HepG2 (cell line): Measurements from ENCODE around the gene TNFRSF25. TPM values are rescaled to one million over a fixed set of nuclear protein-coding genes. Genes with fewer than 3 reads are reported as not detected.

Experiments
- ATAC-seq: fragments of 200-7000 bp; cut with Tn5 transposase; 3 replicates; pipeline ENCODE4 v1.9.1; 2020; ENCODE audit warnings: mild to moderate bottlenecking, moderate library complexity
- BruUV-seq: library from RNA; stranded (reverse); fragments of 400-500 nt; replicated peaks from 2 replicates; lab custom pipeline; 2021; lab: Mats Ljungman, UMichigan
- CTCF ChIA-PET: fragments of 300-600 bp; formaldehyde crosslinking; extraction: SDS; loops from one replicate; lab custom pipeline; 2021; ENCODE audit warnings: low total read pairs, inconsistent platforms, low intra/inter-chr PET ratio; lab: Yijun Ruan, JAX
- POLR2A ChIA-PET: fragments of 350-600 bp; sonication (Branson Sonifier 250); formaldehyde crosslinking; loops from one replicate; lab custom pipeline; 2020; ENCODE audit warnings: antibody characterized with exemption, inconsistent platforms; lab: Yijun Ruan, JAX
- DNase-seq: peaks from one replicate; pipeline ENCODE4 v3.0.0-alpha.2; 2015; ENCODE audit warnings: low spot score
- FAIRE-seq: peaks from 3 replicates; lab custom pipeline; 2011; peaks lifted over from hg19 to GRCh38; lab: Jason Lieb, UNC
- H2AFZ ChIP-seq: one replicate; pipeline ENCODE4 v1.6.1; 2011; ENCODE audit warnings: low read length, inconsistent platforms
- H3K27ac ChIP-seq: fragments of 300-600 bp; 3 replicates; pipeline ENCODE4 v1.8.0; 2011; ENCODE audit warnings: mixed run types, mild to moderate bottlenecking, mixed read lengths, low read length, inconsistent platforms; ENCODE audit not compliant: insufficient read depth; ENCODE audit errors: extremely low read length
- H3K27me3 ChIP-seq, 2 experiments: fragments of 200-600 bp in 1 of 2; 2 replicates in 1 of 2; 3 replicates in 1 of 2; pipeline versions ENCODE4 v1.6.0 to v1.8.0; 2011; ENCODE audit warnings: low read length in 2 of 2, mild to moderate bottlenecking in 2 of 2, moderate library complexity in 2 of 2, inconsistent platforms in 1 of 2; ENCODE audit not compliant: insufficient read depth in 2 of 2, control insufficient read depth in 1 of 2
- H3K36me3 ChIP-seq, 2 experiments: fragments of 200-600 bp in 1 of 2; replicated peaks in 1 of 2; 2 replicates in 1 of 2; 3 replicates in 1 of 2; pipeline versions ENCODE4 v1.5.1 to v1.8.0; 2011; ENCODE audit warnings: low read length in 2 of 2, inconsistent platforms in 1 of 2; ENCODE audit not compliant: insufficient read depth in 2 of 2, control insufficient read depth in 1 of 2
- H3K4me1 ChIP-seq: 2 replicates; pipeline ENCODE4 v1.5.1; 2012; ENCODE audit warnings: low read length, inconsistent platforms; ENCODE audit not compliant: insufficient read depth
- H3K4me2 ChIP-seq: 2 replicates; pipeline ENCODE4 v1.6.0; 2011; ENCODE audit warnings: low read depth, low read length, inconsistent platforms
- H3K4me3 ChIP-seq, 3 experiments: fragments of 200-600 bp in 1 of 3; sonication (generic), shearing (Covaris generic) in 1 of 3; replicated peaks in 1 of 3; 2 replicates each; pipeline ENCODE4 v1.5.1; 2011 to 2016; ENCODE audit warnings: low read length in 3 of 3, inconsistent platforms in 2 of 3, low read depth in 2 of 3, mild to moderate bottlenecking in 2 of 3, control low read depth in 1 of 3, mixed read lengths in 1 of 3; ENCODE audit not compliant: insufficient read depth in 1 of 3
- H3K79me2 ChIP-seq: one replicate; pipeline ENCODE4 v1.6.1; 2011; ENCODE audit warnings: low read length, inconsistent platforms; ENCODE audit not compliant: insufficient read depth
- H3K9ac ChIP-seq: 2 replicates; pipeline ENCODE4 v1.6.0; 2011; ENCODE audit warnings: mild to moderate bottlenecking, low read depth, low read length, inconsistent platforms; ENCODE audit not compliant: insufficient read depth
- H3K9me3 ChIP-seq: 2 replicates; pipeline ENCODE4 v1.5.1; 2012; ENCODE audit warnings: mild to moderate bottlenecking, low read length
- H4K20me1 ChIP-seq: 2 replicates; pipeline ENCODE4 v1.6.0; 2011; ENCODE audit warnings: inconsistent platforms, mild to moderate bottlenecking, low read length, moderate library complexity; ENCODE audit not compliant: insufficient read depth
- E2F1 ChIP-seq: sonication (generic); formaldehyde crosslinking; IDR thresholded peaks from 2 replicates; pipeline ENCODE4 v1.5.0; 2020; ENCODE audit warnings: missing genetic modification reagents
- FOSL1 ChIP-seq: sonication (generic); formaldehyde crosslinking; IDR thresholded peaks from 2 replicates; pipeline ENCODE4 v1.9.0; 2021; ENCODE audit warnings: missing genetic modification reagents, borderline replicate concordance
- MAZ ChIP-seq, 2 experiments: sonication (generic) in 1 of 2; formaldehyde crosslinking in 1 of 2; IDR thresholded peaks; 2 replicates each; pipeline versions ENCODE4 v1.5.0 to v1.6.1; 2012 to 2020; ENCODE audit warnings: low read depth in 2 of 2, mild to moderate bottlenecking in 2 of 2, borderline replicate concordance in 1 of 2, improper control_type of control experiment in 1 of 2, low read length in 1 of 2, missing genetic modification reagents in 1 of 2, moderate library complexity in 1 of 2
- RBFOX2 ChIP-seq: fragments of 200-400 bp; formaldehyde crosslinking; IDR thresholded peaks from 2 replicates; pipeline ENCODE4 v1.6.1; 2017; ENCODE audit warnings: low read depth, mild to moderate bottlenecking, low read length
- ZNF510 ChIP-seq: sonication (generic); formaldehyde crosslinking; IDR thresholded peaks from 2 replicates; pipeline ENCODE4 v1.4.0; 2020; ENCODE audit warnings: low read depth, mild to moderate bottlenecking, missing genetic modification reagents
- WGBS: methylation state at CpG from one replicate; pipeline ENCODE4 v1.1.6; 2017; ENCODE audit warnings: low lambda C conversion rate; 5-methylcytosine and 5-hydroxymethylcytosine counted together
- in situ Hi-C: cut with HindIII; loops from 2 replicates; pipeline ENCODE4 v1.10.0; 2017; ENCODE audit warnings: low pct_unique_long_range_greater_than_20kb; ENCODE audit not compliant: extremely low pct_ligation_motif_present
- intact Hi-C: fragments of 100-400 bp; cut with micrococcal nuclease; formaldehyde crosslinking; loops from one replicate; pipeline ENCODE4 v1.10.0; 2022; ENCODE audit not compliant: unreplicated experiment
- polyA plus RNA-seq, 8 experiments: library from polyadenylated mRNA; depleted of rRNA in 3 of 8; stranded (reverse) in 7 of 8; unstranded in 1 of 8; fragments of >200 nt; fragmentation: Illumina TruSeq in 4 of 8; extraction: Trizol in 4 of 8; gene quantifications; 2 replicates each; pipeline versions ENCODE4 v1.2.1 to v1.2.3, GENCODE V29; 2011 to 2016; ENCODE audit warnings: low read depth in 4 of 8, missing spikeins in 1 of 8, mixed read lengths in 1 of 8; ENCODE audit not compliant: insufficient read depth in 1 of 8
- total RNA-seq, 5 experiments: library from RNA; depleted of rRNA; stranded (reverse); fragments of >200 nt; fragmentation: Illumina TruSeq; extraction: Trizol; gene quantifications; 2 replicates each; pipeline ENCODE4 v1.2.3, GENCODE V29; 2016; ENCODE audit warnings: low read depth in 1 of 5
- TF ChIP-seq, protein P1 (sequence below): sonication (generic); formaldehyde crosslinking; IDR thresholded peaks from 2 replicates; pipeline ENCODE4 v1.9.0; 2021; ENCODE audit warnings: missing genetic modification reagents, borderline replicate concordance

The TNFRSF25 gene
- total and polyA plus RNA-seq, 2 of the 13 experiments (the other 11 are each of a cell fraction or from before 2014, with no cell fraction given) = 1.4 to 1.5 TPM

DNA sequence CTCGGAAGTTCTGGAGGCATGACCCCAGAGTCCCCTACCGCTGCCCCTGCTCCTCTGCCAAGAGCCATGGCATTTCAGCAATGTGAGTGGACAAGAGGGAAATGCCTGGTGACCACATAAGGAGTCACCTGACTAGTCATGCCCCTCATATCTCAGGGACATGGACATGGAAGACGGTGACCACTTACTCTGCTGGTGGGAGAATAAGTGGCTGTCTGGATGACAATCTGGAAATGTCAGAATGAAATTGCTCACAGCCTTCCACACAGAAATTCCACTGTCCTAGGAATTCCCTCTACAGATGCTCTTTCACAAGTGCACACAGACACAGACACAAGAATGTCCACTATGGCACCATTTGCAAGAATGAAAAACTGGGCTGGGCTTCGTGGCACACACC, 49.8 kb upstream of the TNFRSF25 start:
- H3K36me3 ChIP-seq = no peaks in the 10 kb centered on the region
- no peak for DNase-seq
- CTCF ChIA-PET = no interaction called here
- in situ Hi-C loops = no loop called here
- TF ChIP-seq, protein P1, sequence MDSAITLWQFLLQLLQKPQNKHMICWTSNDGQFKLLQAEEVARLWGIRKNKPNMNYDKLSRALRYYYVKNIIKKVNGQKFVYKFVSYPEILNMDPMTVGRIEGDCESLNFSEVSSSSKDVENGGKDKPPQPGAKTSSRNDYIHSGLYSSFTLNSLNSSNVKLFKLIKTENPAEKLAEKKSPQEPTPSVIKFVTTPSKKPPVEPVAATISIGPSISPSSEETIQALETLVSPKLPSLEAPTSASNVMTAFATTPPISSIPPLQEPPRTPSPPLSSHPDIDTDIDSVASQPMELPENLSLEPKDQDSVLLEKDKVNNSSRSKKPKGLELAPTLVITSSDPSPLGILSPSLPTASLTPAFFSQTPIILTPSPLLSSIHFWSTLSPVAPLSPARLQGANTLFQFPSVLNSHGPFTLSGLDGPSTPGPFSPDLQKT = no peak
- TF ChIP-seq E2F1 = no peak
- TF ChIP-seq ZNF510 (CRISPR knock-in tag) = no peak
- TF ChIP-seq MAZ (IDR thresholded peaks at IDR 0.05; ENCODE audit: borderline replicate concordance, low read depth, low read length) = no peak
- TF ChIP-seq MAZ (CRISPR knock-in tag; IDR thresholded peaks at IDR 0.05; ENCODE audit: low read depth) = no peak
- TF ChIP-seq RBFOX2 = no peak
- TF ChIP-seq FOSL1 (CRISPR knock-in tag) = no peak
- TF ChIP-seq, all 625 proteins: peak for 0
- no peaks in the 10 kb centered on the region for H3K27me3 ChIP-seq
- H3K27ac ChIP-seq = no peak overlapping the region
- H3K4me2 ChIP-seq = no peak overlapping the region
- H3K79me2 ChIP-seq = no peaks in the 10 kb centered on the region
- POLR2A ChIA-PET = no interaction called here
- H3K9me3 ChIP-seq = no peaks in the 10 kb centered on the region
- no peaks in the 10 kb centered on the region for H4K20me1 ChIP-seq
- ATAC-seq (no peak), FAIRE-seq (no peak)
- BruUV-seq = no TSS peak
- peaks cover 35% of the 10 kb centered on the region for H3K4me1 ChIP-seq
- intact Hi-C loops = no loop called here
- 60% methylated on average over 4 of the region's 4 CpGs for WGBS
- no peak overlapping the region for H3K4me3 ChIP-seq
- no peak overlapping the region for H3K9ac ChIP-seq
- H2AFZ ChIP-seq = no peak overlapping the region
